SH-SY5Y (cell line): ENCODE results near the gene ADAM15.

Experiments used
- GATA2 ChIP-seq: IDR thresholded peaks from 2 replicates; pipeline ENCODE4 v1.6.1; 2011; ENCODE audit warnings: mild to moderate bottlenecking, low read depth, low read length
- GATA3 ChIP-seq: IDR thresholded peaks from 2 replicates; pipeline ENCODE4 v1.6.1; 2011; ENCODE audit warnings: low read depth, mild to moderate bottlenecking, low read length, moderate library complexity

DNA sequence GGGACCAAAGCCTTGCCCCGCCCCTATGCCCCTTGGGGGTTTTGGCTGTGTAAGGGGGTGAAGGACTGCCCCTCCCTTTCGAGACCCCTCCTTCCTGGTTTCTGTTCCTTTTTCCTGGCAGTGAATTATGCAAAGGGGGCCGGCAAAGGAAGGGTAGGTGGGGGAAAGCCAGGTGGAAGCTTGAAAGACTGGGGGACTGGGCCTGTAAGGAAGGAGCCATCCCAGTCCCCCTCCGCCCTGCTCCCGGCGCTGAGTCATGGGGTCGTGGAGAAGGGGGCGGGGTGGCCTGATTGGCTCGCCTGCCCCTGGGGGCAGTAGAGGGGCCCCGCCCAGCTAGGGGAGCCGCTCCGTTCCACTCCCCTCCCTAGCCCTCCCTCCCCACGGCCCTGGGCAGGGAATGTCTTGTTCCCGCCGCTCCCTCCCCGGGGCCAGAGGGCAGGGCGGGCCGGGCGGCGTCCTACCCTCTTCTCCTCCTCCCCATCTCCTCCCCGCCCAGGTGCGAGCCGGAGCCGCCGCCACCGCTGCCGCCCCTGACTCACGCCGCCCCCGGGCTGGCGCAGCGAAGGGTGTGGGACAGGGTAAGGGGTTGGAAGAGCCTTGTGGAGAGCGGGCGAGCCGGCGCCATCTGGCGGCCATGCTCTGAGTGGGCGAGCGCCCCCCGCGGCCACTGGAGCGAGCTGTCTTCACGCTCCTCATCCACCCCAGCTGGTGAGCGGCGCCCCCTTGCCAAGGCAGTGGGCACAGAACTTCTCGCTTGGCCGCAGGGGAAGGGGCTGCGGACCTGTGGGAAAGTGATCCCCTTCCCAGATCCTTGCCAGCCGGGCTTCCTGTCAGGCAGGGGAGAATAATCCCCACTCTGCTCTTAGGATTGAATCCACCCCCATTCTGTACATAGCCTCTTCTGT, 33.8 kb upstream of the ADAM15 start:
- no peak; the same call in 1 of the 2 replicates for TF ChIP-seq GATA2
- no peak for TF ChIP-seq GATA3
